ENCODE data around the gene NPR3. TPM values are rescaled to one million over a fixed set of nuclear protein-coding genes. Genes with fewer than 3 reads are reported as not detected.

NPR3 gene
- total RNA-seq, 4 donors from 2014 or later: 0.65 to 2.1 (median 1.5) TPM

DNA sequence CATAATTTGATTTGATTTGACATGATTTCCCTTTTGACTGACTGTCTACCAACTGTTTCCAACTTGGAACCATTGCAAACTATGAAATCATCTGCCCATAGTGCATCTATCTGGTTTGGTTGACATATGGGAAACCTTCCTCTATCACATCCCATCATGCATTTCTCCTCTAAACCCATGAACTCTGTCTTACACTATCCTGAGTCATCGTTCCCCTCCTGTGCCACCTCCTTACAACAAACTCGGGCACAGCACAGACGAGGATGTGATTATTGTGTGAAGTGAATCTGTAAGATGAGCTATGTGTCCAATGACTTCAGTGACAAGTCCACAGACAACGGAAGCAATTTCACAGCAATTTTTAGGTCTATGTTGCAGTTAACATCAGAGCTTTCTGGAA is 126.1 kb downstream of the NPR3 start:
- H3K4me1 ChIP-seq: no peaks in the 10 kb centered on the region
- H3K27ac ChIP-seq (replicated peaks in 1 of 4): no peak overlapping the region
- no peaks in the 10 kb centered on the region for H3K36me3 ChIP-seq
- DNase-seq (ENCODE audit: extremely low spot score): no peak
- no peaks in the 10 kb centered on the region for H3K27me3 ChIP-seq
- 92% methylated on average over 4 of the region's 4 CpGs for WGBS
- H3K9me3 ChIP-seq: no peaks in the 10 kb centered on the region
- no peak overlapping the region for H3K4me3 ChIP-seq
- intact Hi-C loops (cut with DNase I): no loop called here
- no peak for TF ChIP-seq EP300 (IDR thresholded peaks at IDR 0.05)
- TF ChIP-seq, protein P1, sequence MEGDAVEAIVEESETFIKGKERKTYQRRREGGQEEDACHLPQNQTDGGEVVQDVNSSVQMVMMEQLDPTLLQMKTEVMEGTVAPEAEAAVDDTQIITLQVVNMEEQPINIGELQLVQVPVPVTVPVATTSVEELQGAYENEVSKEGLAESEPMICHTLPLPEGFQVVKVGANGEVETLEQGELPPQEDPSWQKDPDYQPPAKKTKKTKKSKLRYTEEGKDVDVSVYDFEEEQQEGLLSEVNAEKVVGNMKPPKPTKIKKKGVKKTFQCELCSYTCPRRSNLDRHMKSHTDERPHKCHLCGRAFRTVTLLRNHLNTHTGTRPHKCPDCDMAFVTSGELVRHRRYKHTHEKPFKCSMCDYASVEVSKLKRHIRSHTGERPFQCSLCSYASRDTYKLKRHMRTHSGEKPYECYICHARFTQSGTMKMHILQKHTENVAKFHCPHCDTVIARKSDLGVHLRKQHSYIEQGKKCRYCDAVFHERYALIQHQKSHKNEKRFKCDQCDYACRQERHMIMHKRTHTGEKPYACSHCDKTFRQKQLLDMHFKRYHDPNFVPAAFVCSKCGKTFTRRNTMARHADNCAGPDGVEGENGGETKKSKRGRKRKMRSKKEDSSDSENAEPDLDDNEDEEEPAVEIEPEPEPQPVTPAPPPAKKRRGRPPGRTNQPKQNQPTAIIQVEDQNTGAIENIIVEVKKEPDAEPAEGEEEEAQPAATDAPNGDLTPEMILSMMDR (IDR thresholded peaks at IDR 0.05): no peak
- no peak for TF ChIP-seq POLR2A (IDR thresholded peaks at IDR 0.05; ENCODE audit: low read depth)

DNA sequence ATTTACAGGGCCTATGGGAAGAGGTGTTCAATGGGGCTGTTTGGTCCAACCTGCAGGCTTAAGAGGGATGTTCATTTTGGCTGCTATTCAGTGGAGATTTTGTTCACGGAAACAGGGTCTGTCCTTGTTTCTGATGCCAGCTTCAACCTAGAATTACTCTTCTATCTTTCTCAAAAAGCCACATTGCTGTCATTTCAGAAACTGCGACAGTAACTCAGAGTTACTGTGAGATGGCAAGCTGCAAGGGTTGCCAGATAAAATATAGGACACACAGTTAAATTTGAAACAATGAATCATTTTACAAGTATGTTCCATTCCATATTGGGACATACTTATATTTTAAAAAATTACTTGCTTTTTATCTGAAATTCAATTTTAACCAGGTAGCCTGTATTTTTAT is 128.0 kb downstream of the NPR3 start:
- no peak overlapping the region for H3K27ac ChIP-seq (replicated peaks in 1 of 4)
- WGBS: 92% methylated on average over 2 of the region's 2 CpGs

DNA sequence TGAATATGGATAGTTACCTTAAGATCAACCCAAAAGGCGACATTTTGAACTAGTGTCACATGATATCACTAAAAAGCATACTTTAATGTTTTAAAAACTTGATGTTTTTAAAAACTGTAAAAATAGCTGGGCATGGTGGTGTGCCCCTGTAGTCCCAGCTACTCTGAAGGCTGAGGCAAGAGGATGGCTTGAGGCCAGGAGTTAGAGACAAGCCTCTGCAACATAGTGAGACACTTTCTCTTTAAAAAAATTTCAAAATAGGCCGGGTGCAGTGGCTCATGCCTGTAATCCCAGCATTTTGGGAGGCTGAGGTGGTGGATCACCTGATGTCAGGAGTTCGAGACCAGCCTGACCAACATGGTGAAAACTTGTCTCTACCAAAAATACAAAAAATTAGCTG is 129.5 kb downstream of the NPR3 start:
- H3K27ac ChIP-seq (replicated peaks in 1 of 4): no peak overlapping the region
- no peaks in the 10 kb centered on the region for H3K4me1 ChIP-seq
- no peaks in the 10 kb centered on the region for H3K9me3 ChIP-seq
- intact Hi-C loops (cut with DNase I): no loop called here
- no peaks in the 10 kb centered on the region for H3K36me3 ChIP-seq
- no peak overlapping the region for H3K4me3 ChIP-seq
- no peaks in the 10 kb centered on the region for H3K27me3 ChIP-seq
- WGBS: 94% methylated on average over 3 of the region's 3 CpGs
- no peak for TF ChIP-seq POLR2AphosphoS5 (IDR thresholded peaks at IDR 0.05)
- TF ChIP-seq, protein P1 (IDR thresholded peaks at IDR 0.05): no peak
- no peak for TF ChIP-seq EP300 (IDR thresholded peaks at IDR 0.05)
- TF ChIP-seq POLR2A (IDR thresholded peaks at IDR 0.05; ENCODE audit: low read depth): no peak
- DNase-seq (ENCODE audit: extremely low spot score): no peak

More for the DNA sequence above, 128.0 kb downstream of the NPR3 start:
- Histone ChIP-seq H3K36me3 (no peaks in the 10 kb centered on the region), H3K27me3 (no peaks in the 10 kb centered on the region), H3K4me1 (no peaks in the 10 kb centered on the region), H3K9me3 (no peaks in the 10 kb centered on the region), H3K4me3 (no peak overlapping the region)
- DNase-seq (ENCODE audit: extremely low spot score): no peak
- intact Hi-C loops (cut with DNase I): no loop called here
- TF ChIP-seq, protein P1 (IDR thresholded peaks at IDR 0.05): no peak
- TF ChIP-seq POLR2AphosphoS5 (IDR thresholded peaks at IDR 0.05): no peak
- no peak for TF ChIP-seq EP300 (IDR thresholded peaks at IDR 0.05)
- no peak for TF ChIP-seq POLR2A (IDR thresholded peaks at IDR 0.05; ENCODE audit: low read depth)

Other genes with a start within 250 kb of the NPR3 start
- gene SUB1, start 125.8 kb upstream of the NPR3 start, total RNA-seq: 100 to 1,000 TPM in 1 of 4 donors, 10 to 100 TPM in 3; 66.4 to 154 (median 90.1) TPM

Data from esophagus muscularis mucosa (tissue), 4 donors.